Fibroblast of lung (primary cell): ENCODE results near the gene WDPCP.

Experiments used
- EZH2 ChIP-seq: IDR thresholded peaks from 2 replicates; pipeline ENCODE4 v1.5.1; 2012; ENCODE audit warnings: low read length, control low read depth, mild to moderate bottlenecking; ENCODE audit errors: missing control alignments
- TF ChIP-seq, protein P1 (sequence below), 2 donors: IDR thresholded peaks in 1 of 2; conservative IDR thresholded peaks in 1 of 2; 1 replicate in 1 of 2; 2 replicates in 1 of 2; pipeline ENCODE4 v1.5.1; 2011 to 2012; ENCODE audit warnings: low read length in 2 of 2, control low read depth in 1 of 2, inconsistent platforms in 1 of 2, low read depth in 1 of 2, mild to moderate bottlenecking in 1 of 2

DNA sequence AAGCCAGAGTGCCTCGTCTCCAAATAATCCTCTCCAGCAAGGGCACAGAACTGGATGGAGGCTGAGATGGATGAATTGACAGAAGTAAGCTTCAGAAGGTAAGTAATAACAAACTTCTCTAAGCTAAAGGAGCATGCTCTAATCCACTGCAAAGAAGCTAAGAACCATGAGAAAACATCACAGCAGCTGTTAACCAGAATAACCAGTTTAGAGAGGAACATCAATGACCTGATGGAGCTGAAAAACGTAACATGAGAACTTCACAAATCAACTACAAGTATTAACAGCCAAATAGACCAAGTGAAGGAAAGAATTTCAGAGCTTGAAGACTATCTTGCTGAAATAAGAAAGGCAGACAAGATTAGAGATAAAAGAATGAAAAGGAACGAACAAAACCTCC is 32.3 kb downstream of the WDPCP start:
- TF ChIP-seq, protein P1, sequence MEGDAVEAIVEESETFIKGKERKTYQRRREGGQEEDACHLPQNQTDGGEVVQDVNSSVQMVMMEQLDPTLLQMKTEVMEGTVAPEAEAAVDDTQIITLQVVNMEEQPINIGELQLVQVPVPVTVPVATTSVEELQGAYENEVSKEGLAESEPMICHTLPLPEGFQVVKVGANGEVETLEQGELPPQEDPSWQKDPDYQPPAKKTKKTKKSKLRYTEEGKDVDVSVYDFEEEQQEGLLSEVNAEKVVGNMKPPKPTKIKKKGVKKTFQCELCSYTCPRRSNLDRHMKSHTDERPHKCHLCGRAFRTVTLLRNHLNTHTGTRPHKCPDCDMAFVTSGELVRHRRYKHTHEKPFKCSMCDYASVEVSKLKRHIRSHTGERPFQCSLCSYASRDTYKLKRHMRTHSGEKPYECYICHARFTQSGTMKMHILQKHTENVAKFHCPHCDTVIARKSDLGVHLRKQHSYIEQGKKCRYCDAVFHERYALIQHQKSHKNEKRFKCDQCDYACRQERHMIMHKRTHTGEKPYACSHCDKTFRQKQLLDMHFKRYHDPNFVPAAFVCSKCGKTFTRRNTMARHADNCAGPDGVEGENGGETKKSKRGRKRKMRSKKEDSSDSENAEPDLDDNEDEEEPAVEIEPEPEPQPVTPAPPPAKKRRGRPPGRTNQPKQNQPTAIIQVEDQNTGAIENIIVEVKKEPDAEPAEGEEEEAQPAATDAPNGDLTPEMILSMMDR (conservative IDR thresholded peaks at IDR 0.05 in 1 of 2, IDR thresholded peaks at IDR 0.05 in 1 of 2; ENCODE audit: low read depth in 1 of 2, low read length in 2 of 2): no peak
- no peak for TF ChIP-seq EZH2
